Cortex of kidney (tissue), 1 donor: Measurements from ENCODE around the gene GADD45B.
"Not testable (repeated sequence)": the region's sequence is repeated elsewhere in the genome, so short reads cannot be mapped to it uniquely, and the experiment has no call there.

Source experiments
- DNase-seq: peaks from one replicate; lab custom pipeline; 2025; lab: John Stamatoyannopoulos, UW

GADD45B gene

GRCh38 chr19:2514981-2515518, 39.1 kb downstream of the GADD45B start:
- no peak for DNase-seq

- no peak for DNase-seq
Observed at GRCh38 chr19:2516727-2517126, 40.8 kb downstream of the GADD45B start.

GRCh38 chr19:2517881-2518601, 42.1 kb downstream of the GADD45B start:
- no peak for DNase-seq

- not testable (repeated sequence) for DNase-seq
Observed at GRCh38 chr19:2518856-2519255, 42.9 kb downstream of the GADD45B start.

DNA sequence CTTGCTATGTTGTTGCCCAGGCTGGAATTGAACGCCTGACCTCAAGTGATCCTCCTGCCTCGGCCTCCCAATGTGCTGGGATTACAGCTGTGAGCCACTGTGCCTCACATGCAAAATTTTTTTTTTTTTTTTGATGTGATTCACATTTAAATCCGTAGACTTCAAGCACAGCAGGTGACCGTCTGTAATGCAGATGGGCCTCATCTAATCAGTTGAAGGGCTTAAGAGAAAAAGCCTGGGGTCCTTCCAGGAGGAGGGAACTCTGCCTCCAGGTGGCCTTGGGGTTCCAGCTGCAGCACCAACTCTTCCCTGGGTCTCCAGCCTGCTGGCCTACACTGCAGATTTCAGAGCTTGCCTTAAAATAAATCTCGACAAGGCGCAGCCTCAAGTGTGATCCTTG, 43.6 kb downstream of the GADD45B start:
- no peak for DNase-seq

DNA sequence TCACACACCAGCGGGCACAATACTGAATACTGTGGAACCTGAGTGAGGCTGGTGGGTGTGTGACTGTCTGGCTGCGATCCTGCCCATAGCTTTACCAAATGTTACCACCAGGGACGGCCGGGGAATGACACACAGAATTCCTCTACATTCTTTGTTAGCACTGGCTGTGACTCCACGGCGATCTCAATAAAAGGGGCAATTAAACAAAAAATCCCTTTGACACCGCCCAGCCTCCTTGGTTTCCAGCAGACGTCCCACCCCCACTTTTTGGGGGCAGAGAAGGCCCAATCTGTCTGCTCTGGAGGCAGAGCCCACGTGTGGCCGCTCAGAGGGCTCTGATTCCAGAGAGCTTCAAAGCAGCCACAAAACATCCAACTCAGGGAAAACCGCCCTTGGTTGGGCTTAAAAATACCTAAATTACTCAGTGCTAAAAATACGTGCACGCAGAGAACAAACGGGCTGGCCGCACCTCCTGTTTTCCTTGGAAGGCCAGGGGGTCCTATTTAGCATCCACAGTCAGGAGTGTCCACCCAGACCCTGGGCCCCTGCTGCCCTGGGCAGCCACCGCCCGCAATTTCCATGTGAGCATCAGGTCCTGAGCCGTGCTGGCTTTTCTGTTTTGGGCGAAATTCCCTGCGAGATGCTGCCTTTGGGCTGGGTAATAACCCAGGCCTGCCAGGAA, 47.8 kb downstream of the GADD45B start:
- no peak for DNase-seq

DNA sequence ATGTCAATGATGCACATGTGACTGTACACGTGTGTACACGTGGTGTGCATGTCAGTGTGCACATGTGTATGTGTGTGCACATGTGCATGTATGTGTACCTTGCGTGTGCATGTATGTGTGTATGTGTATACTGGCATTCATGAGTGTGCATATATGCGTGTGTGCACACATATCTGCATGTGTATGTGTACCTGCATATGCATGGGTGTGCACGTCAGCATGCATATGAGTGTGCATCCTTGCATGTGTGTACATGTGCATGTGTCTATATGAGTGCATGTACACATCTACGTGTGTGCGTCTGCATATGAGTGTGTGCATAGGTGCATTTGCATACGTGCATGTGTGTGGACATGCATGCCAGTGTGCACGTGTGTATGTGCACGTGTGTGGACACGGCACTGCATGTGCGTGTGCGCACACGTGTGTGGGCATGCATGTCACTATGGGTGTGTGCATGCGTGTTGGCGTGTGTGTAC, 48.5 kb downstream of the GADD45B start:
- DNase-seq, result no peak

GRCh38 chr19:2524840-2525723, 49.2 kb downstream of the GADD45B start:
- DNase-seq, result no peak

DNA sequence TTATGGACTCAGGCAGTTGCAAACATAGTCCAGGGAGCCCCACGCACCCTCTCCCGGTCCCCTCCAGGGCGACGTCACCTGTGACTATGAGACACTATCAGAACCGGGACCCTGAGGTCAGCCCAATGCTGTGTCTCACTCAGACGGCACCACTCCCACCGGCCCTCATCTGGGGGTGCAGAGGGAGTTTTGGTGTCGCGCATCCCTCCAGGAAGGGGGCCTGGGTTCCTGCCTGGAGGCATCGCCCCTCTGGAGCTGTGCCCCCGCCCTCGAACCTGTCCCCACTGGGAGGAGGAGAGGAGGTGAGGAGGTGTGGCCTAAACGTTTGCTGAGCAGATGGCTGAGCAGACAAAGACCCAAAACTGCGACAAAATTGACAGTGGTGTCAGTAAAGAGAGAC, 51.2 kb downstream of the GADD45B start:
- no peak for DNase-seq

DNA sequence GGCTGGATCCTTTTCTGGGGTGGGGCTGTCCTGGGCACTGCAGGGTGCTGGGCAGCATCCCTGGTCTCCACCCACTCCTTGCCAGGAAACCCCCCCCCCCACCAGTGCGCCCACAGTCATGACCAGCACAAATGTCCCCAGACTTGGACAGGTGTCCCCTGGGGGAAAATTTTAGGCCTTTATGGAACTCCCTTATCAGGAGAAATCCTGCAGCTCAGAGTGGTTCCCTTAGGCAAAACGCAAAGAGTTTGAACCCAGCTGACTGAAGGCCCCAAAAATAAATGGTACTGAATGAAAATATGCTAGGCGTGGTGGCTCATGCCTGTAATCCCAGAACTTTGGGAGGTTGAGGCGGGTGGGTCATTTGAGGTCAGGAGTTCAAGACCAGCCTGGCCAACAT, 51.8 kb downstream of the GADD45B start:
- no peak for DNase-seq
